Measurements from ENCODE around the gene SDS.

DNA sequence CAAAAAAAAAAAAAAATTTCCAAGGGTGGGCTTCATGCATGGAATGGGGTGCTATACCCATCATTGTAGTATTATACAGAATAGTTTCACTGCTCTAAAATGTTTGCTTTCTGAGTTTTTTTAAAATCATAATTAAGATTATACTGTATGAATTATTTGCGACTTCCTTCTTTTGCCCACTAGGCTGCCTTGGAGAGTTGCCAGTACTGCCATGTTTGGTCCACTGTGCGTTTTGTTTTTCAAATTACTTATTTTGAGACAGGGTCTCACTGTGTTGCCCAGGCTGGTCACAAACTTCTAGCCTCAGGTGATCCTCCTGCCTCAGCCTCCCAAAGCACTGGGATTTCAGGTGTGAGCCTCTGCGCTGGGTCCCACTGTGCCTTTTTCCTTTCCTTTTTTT lies 25.4 kb downstream of the SDS start:
- TF ChIP-seq POLR2A (IDR thresholded peaks at IDR 0.05), result no peak
- TF ChIP-seq, protein P1, sequence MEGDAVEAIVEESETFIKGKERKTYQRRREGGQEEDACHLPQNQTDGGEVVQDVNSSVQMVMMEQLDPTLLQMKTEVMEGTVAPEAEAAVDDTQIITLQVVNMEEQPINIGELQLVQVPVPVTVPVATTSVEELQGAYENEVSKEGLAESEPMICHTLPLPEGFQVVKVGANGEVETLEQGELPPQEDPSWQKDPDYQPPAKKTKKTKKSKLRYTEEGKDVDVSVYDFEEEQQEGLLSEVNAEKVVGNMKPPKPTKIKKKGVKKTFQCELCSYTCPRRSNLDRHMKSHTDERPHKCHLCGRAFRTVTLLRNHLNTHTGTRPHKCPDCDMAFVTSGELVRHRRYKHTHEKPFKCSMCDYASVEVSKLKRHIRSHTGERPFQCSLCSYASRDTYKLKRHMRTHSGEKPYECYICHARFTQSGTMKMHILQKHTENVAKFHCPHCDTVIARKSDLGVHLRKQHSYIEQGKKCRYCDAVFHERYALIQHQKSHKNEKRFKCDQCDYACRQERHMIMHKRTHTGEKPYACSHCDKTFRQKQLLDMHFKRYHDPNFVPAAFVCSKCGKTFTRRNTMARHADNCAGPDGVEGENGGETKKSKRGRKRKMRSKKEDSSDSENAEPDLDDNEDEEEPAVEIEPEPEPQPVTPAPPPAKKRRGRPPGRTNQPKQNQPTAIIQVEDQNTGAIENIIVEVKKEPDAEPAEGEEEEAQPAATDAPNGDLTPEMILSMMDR (IDR thresholded peaks at IDR 0.05), result no peak

Data from vagina (tissue), 2 donors.